Measurements from ENCODE around the gene CEACAM16.

DNA sequence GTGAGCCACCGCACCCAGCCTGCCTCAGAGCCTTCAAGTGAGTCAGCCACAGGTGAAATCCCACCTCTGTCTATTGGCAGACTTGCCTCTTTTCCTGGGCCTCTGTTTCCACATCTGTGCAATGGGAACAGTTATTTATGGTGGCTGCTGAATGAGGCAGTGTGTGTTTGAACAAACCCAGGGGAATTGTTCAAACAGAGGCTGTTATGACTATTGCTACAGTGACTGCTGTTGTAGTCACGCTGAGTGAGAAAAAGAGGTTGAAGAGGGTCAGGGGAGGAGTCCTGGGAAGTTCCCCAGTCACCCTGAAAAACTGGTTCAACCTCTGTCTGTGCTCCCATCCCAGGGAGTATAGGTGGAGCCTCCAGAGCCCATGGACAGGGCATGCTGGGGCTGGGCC lies 27.6 kb upstream of the CEACAM16 start, which contains the start of gene CEACAM19:
- TF ChIP-seq ZEB2 (IDR thresholded peaks at IDR 0.05) (no peak), PYGO2 (tag; IDR thresholded peaks at IDR 0.05) (no peak), TCF7L2 (IDR thresholded peaks at IDR 0.05; ENCODE audit: low read depth, low read length) (no peak), NR2C2 (CRISPR knock-in tag; IDR thresholded peaks at IDR 0.05) (no peak), NR2C2 (tag; IDR thresholded peaks at IDR 0.05) (no peak), FOS (IDR thresholded peaks at IDR 0.05; ENCODE audit: extremely low read depth, insufficient read length) (no peak), CTCF (IDR thresholded peaks at IDR 0.05 in 2 of 3, conservative IDR thresholded peaks at IDR 0.05 in 1 of 3; ENCODE audit: insufficient read depth in 2 of 3, low read depth in 1 of 3, low read length in 3 of 3) (no peak), KLF16 (IDR thresholded peaks at IDR 0.05) (no peak), PCBP2 (IDR thresholded peaks at IDR 0.05; ENCODE audit: low read depth, low read length, poor library complexity, severe bottlenecking) (no peak), U2AF1 (optimal IDR thresholded peaks at IDR 0.05; ENCODE audit: low read depth, low read length) (no peak), PPARD (CRISPR knock-in tag; IDR thresholded peaks at IDR 0.05) (no peak), NFYB (IDR thresholded peaks at IDR 0.05; ENCODE audit: extremely low read depth, insufficient read length) (no peak), SIN3A (IDR thresholded peaks at IDR 0.05; ENCODE audit: borderline replicate concordance in 2 of 2, control insufficient read depth in 1 of 2, low read depth in 2 of 2, low read length in 2 of 2) (no peak)
- TF ChIP-seq, protein P1, sequence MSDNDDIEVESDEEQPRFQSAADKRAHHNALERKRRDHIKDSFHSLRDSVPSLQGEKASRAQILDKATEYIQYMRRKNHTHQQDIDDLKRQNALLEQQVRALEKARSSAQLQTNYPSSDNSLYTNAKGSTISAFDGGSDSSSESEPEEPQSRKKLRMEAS (CRISPR knock-in tag; IDR thresholded peaks at IDR 0.05): no peak
- TF ChIP-seq, protein P2, sequence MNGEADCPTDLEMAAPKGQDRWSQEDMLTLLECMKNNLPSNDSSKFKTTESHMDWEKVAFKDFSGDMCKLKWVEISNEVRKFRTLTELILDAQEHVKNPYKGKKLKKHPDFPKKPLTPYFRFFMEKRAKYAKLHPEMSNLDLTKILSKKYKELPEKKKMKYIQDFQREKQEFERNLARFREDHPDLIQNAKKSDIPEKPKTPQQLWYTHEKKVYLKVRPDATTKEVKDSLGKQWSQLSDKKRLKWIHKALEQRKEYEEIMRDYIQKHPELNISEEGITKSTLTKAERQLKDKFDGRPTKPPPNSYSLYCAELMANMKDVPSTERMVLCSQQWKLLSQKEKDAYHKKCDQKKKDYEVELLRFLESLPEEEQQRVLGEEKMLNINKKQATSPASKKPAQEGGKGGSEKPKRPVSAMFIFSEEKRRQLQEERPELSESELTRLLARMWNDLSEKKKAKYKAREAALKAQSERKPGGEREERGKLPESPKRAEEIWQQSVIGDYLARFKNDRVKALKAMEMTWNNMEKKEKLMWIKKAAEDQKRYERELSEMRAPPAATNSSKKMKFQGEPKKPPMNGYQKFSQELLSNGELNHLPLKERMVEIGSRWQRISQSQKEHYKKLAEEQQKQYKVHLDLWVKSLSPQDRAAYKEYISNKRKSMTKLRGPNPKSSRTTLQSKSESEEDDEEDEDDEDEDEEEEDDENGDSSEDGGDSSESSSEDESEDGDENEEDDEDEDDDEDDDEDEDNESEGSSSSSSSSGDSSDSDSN (IDR thresholded peaks at IDR 0.05; ENCODE audit: borderline replicate concordance in 1 of 2, low read depth in 2 of 2, low read length in 2 of 2): no peak
